Measurements from ENCODE around the gene LYZL4. TPM values are rescaled to one million over a fixed set of nuclear protein-coding genes. Genes with fewer than 3 reads are reported as not detected.

Gene LYZL4
- total RNA-seq, 1 donor from 2014 or later: not detected

DNA sequence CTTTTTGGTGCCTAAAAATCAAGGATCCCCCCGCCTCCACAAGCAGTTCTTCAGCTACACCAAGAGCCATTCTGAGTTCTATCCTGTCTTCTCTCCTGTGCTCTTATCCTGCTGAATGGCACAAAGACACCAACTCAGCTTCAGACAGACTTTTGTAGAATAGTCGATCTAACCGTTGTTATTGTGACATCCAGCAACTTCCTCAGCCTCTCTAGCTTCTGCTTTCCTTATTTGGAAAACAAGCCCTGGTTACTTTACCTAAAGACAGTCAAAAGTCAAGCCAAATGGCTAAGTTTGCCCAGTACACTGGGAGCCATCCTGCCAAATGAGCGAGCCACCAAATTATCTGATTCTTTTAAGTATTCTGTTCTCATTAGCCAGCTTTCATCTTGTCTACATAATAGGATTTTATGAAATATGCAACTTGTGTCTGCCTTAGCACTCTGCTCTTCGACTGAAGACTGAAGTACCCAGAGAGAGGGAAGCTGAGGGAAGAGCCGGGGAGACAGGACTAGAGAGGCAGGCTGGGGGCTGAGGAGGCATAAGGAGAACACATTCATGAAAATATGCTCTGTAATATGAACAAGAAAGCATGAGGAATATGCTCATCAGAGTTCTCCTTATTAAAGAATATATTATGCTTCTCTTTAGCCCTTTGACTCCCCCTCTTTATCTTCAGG lies 35.1 kb downstream of the LYZL4 start:
- DNase-seq (ENCODE audit: low read depth, low spot score): no peak

DNA sequence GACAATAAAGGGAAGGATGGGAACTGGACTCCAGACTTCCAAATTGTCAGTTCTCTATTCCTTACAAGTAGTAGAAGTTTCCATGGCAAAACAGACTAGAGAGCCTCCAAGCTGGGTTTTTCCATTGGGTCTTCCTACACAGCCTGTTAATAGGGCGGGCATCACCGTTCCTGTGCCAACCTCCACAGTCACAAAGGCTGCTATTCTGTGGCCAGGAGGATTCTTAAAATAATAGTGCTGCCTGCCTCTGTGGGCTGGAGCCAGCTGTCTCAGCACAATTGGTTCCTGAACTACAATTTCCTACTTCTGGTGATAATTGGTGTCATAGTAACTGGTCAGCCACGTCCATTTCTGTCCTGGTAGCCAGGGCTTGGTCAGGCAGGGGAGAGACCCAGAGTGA lies 38.6 kb downstream of the LYZL4 start:
- no peak for DNase-seq (ENCODE audit: low read depth, low spot score)

DNA sequence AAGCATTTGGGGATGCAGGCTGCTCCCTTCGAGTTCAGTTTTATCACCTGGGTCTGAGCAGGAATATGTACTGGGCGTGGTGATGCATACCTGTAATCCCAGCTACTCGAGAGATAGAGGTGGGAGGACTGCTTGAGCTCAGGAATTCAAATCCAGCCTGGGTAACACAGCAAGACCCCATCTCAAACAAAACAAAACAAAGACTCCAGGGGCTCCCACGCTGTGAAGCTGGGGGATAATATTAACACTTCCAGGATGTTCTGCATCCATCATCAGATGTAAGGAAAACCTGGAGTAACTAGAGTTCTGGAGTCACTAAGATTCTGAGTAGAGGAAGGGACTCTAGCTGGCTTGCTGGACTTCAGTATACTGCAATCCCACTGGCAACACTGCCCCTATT lies 40.6 kb downstream of the LYZL4 start:
- DNase-seq (ENCODE audit: low read depth, low spot score): no peak

DNA sequence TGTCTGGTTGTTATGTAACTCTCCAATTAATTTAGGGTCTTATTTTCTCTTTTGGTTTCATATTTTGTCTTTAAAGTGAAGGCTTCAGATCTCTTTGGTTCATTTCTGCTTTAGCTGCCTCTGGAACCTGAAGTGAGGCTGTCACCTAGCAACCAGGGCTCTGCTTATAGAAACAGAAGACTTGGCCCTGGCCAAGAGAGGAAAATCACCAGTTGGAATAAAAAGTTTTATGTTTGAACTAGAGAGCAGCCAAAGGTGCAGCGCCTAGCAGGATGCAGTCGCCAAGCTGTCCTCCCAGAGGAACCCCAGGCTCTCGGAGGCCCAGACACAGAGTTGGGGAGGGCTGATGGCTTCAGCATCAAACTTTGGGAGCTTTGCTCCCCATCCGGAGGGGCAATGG lies 41.1 kb downstream of the LYZL4 start:
- no peak for DNase-seq (ENCODE audit: low read depth, low spot score)

DNA sequence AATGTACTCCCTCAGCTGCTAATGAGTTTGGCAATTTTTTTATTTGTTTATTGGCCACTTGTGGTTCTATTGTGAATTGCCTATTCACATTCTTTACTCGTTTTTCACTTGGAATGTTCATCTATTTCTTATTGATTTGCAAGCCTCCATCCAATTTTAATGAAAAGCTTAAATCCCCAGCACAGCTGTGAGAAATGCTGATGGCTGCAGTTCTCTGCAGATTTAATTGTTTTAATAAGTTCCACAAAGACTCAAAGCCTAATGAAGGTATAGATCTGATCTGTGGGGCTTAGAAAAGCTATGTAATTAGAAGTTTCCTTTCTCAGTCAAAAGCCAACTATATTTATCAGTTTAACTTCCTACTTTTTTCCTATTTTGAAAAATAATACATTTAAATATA lies 41.5 kb downstream of the LYZL4 start:
- no peak for DNase-seq (ENCODE audit: low read depth, low spot score)

DNA sequence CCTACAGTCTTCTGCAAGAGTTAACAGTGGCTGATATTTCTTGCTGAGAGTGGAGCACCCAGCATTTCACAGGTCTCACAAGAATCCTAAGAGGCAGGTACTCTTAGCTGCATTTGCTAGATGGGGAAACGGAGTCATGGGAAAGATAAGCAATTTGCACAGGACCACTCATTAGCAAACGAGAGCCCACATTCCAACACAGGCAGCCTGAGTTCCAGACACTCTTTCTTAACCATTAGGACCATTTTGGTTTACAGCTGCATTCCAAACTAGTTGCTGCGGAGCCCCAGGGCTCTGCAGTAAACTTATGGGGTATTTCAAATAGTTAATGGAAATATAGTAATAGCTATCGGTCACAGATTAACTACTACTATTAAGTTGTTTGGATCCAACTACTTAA lies 42.5 kb downstream of the LYZL4 start:
- no peak for DNase-seq (ENCODE audit: low read depth, low spot score)

DNA sequence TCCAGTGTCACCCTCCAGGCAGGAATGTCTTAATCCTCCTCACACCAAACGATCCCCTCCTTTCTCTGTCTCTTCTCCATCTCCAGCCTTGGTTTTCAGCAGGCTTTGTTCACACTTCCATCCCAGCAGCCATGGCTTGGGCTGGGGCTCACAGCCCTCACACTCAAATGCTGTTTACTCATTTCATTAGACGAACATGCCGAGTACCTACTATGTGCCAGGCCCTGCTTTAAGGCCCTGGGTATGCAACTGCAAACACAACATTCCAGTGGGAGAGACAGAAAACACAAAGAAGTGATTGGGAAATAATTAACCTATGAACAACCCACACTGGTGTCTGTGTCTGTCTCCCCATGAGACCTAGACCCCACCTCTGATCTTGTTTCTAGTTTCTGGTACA lies 43.9 kb downstream of the LYZL4 start:
- DNase-seq (ENCODE audit: low read depth, low spot score): no peak

DNA sequence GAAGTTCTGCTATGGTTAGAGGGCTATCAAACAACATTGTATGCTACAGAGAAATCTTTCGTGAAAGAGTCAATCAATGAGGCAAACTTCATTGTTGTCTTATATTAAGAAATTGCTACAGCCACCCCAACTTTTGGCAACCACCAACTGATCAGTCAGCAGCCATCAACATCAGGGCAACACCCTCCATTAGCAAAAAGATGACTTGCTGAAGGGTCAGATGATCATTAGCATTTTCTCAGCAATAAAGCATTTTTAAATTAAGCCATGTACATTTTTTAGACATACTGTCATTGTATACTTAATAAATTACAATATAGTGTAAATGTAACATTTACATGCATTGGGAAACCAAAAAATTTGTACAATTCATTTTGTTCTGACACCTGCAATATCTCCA lies 53.1 kb downstream of the LYZL4 start:
- DNase-seq (ENCODE audit: low read depth, low spot score): no peak

DNA sequence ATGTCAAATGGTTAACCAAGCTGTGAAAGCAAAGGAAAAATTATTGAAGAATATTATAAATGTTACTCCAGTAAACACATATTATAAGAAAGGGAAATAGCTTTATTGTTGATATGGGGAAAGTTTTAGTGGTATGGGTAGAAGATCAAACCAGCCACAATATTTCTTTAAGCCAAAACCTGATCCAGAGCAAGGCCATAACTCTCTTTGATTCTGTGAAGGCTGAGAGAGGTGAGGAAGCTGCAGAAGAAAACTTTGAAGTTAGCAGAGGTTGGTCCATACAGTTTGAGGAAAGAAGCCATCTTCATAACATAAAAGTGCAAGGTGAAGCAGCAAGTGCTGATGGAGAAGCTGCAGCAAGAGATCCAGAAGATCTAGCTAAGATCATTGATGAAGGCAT lies 54.8 kb downstream of the LYZL4 start:
- DNase-seq (ENCODE audit: low read depth, low spot score): no peak

DNA sequence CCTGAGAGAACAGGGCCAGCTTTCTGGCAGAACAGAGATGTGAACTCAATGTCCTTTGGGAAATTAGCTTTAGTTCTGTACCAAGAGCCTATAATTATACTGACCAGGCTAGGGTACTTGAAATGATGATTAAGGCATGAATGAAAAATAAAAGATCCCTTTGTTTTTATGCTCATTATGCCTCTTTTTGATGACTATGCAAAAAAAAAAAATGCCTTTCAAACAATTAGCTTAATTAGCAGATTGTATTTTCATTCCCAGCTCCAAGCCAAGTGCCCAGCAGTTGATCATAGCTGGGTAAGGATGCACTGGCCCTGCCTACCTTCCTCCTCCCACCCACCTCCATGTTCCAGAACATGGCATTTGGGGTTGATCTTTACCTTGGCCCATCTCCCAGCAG lies 56.8 kb downstream of the LYZL4 start:
- no peak for DNase-seq (ENCODE audit: low read depth, low spot score)

DNA sequence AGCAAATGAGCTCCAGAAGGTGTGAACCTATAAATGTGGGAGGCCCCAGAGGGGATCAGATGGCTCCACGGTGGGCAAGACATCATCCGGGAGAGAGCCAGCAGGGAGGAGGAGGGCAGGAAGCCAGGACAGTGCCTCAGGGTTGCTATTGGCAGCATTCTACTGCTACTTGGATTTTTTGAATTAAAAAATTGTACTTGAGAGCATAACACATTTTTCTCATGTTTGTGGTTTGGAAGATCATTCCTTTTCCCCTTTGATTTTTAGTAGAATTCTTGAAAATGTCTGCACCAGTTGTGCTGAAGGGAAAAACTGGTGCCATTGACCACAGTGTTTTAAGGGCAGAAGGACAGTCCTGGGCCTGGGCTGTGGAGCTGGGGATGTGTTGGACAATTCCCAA lies 59.2 kb downstream of the LYZL4 start:
- no peak for DNase-seq (ENCODE audit: low read depth, low spot score)

DNA sequence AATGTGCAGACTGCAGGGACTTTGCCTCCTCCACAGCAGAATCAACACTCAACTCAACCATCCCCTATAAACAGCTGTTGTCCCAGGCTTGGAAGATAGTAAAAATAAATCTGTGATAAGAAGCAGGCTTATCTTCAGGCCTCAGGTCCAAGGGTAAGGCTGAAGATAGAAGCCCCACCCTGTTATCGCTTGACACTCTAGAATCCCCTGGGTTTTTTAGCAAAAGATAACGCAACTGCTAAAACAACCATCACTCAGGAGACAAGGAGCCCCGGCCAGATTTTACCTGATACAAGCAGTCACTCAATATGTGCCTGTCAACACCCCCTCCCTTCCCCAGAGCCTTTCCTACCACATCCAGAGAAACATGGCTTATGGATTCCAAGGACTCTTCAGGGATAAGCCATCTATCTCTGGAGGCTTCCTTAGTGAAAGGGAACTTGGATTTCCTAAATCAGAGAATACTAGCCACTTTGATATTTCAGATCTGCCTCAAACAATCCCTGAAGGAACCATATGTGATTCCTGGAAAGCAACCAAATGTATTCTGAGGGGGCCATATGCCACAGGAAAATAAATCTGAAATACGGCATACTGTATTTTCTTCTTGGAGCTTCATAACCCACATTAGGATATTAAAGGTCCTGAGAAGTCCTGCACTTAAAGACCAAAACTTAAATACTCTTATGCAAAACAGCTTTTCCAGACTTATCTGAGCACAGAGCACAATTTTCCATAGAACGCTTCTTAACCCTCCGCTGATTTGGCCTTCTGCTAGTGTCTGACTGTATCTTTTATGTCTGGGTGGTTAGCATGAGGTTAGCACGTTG lies 60.4 kb downstream of the LYZL4 start:
- no peak for DNase-seq (ENCODE audit: low read depth, low spot score)

DNA sequence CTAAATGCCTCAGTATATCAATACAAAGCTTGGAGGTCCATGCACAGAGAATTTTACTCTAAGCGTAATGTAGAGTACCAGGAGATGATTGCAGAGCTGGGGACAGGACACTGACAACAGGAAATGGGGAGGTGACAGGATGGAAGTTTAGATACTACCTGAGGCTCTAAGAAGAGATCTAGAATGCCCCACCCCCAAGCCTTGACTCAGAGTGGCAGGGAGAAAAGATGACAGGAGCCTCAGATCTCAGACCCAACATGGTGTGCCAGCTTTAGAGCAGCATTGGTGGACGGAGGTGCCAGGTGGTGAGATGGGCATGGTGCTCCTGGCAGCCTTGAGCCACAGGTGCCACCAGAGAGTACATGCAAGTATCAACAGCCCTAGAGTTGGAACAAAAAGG lies 62.5 kb downstream of the LYZL4 start:
- DNase-seq (ENCODE audit: low read depth, low spot score): no peak

Other genes with a start within 250 kb of the LYZL4 start
- gene CCK, start 144.4 kb downstream of the LYZL4 start, total RNA-seq: not detected in 2 replicates
- 1.9 and 4.5 TPM in 2 replicates for gene VIPR1, start 92.0 kb upstream of the LYZL4 start, total RNA-seq
- 79.9 and 96.4 TPM in 2 replicates for gene SEC22C, start 171.4 kb upstream of the LYZL4 start, total RNA-seq
- 34.2 and 40.9 TPM in 2 replicates for gene SS18L2, start 180.2 kb upstream of the LYZL4 start, total RNA-seq
- 42.3 and 57.4 TPM in 2 replicates for gene NKTR, start 190.1 kb upstream of the LYZL4 start, total RNA-seq
- gene ZBTB47, start 243.1 kb upstream of the LYZL4 start, total RNA-seq: 17.3 and 22.4 TPM in 2 replicates

Measured in pulmonary artery endothelial cell (primary cell).